H1 (cell line): Measurements from ENCODE around the gene TCERG1L. TPM values are rescaled to one million over a fixed set of nuclear protein-coding genes. Genes with fewer than 3 reads are reported as not detected.
"Not testable (repeated sequence)": the region's sequence is repeated elsewhere in the genome, so short reads cannot be mapped to it uniquely, and the experiment has no call there.

ENCODE experiments used
- CTCF ChIA-PET: fragments of 300-600 bp; sonication (Branson Sonifier 250); formaldehyde crosslinking; loops from one replicate; lab custom pipeline; 2021; ENCODE audit not compliant: partially characterized antibody; lab: Charles Lee
- POLR2A ChIA-PET: fragments of 300-600 bp; sonication (Branson Sonifier 250); formaldehyde crosslinking; loops from one replicate; lab custom pipeline; 2021; ENCODE audit warnings: inconsistent platforms; ENCODE audit not compliant: partially characterized antibody; lab: Charles Lee
- DNase-seq, 2 experiments: peaks; one replicate each; pipeline versions ENCODE4 v3.0.0 to v3.0.0-alpha.2; 2010 to 2022; ENCODE audit warnings: low spot score in 2 of 2, low read depth in 1 of 2, mixed read lengths in 1 of 2
- FAIRE-seq: peaks from 2 replicates; lab custom pipeline; 2011; peaks lifted over from hg19 to GRCh38; lab: Jason Lieb, UNC
- H2AFZ ChIP-seq: 2 replicates; pipeline ENCODE4 v1.8.1; 2012; ENCODE audit warnings: low read length, inconsistent platforms
- H2AK5ac ChIP-seq: 2 replicates; pipeline ENCODE4 v1.6.1; 2013; ENCODE audit warnings: low read depth, low read length
- H2BK120ac ChIP-seq: replicated peaks from 2 replicates; pipeline ENCODE3; 2013; ENCODE audit warnings: low read depth, low read length, inconsistent platforms
- H2BK12ac ChIP-seq: 2 replicates; pipeline ENCODE4 v1.6.1; 2013; ENCODE audit warnings: low read depth, low read length
- H2BK15ac ChIP-seq: 2 replicates; pipeline ENCODE4 v1.6.1; 2013; ENCODE audit warnings: low read length
- H2BK20ac ChIP-seq: 2 replicates; pipeline ENCODE4 v1.6.1; 2013; ENCODE audit warnings: low read length
- H2BK5ac ChIP-seq: 2 replicates; pipeline ENCODE4 v1.6.1; 2013; ENCODE audit warnings: low read depth, low read length
- H3K14ac ChIP-seq: 2 replicates; pipeline ENCODE4 v1.6.1; 2013; ENCODE audit warnings: inconsistent platforms; ENCODE audit not compliant: insufficient read length
- H3K18ac ChIP-seq: 2 replicates; pipeline ENCODE4 v1.6.1; 2013; ENCODE audit warnings: low read length; ENCODE audit errors: extremely low read depth
- H3K23ac ChIP-seq: 2 replicates; pipeline ENCODE4 v1.6.1; 2013; ENCODE audit warnings: inconsistent platforms; ENCODE audit not compliant: insufficient read length
- H3K23me2 ChIP-seq: 2 replicates; pipeline ENCODE4 v1.6.1; 2013; ENCODE audit warnings: low read depth, low read length
- H3K27ac ChIP-seq: 2 replicates; pipeline ENCODE4 v1.6.1; 2011; ENCODE audit warnings: low read depth, low read length, inconsistent platforms
- H3K27me3 ChIP-seq, 4 experiments: replicated peaks in 1 of 4; 1 replicate in 1 of 4; 2 replicates in 3 of 4; pipeline versions ENCODE4 v1.6.1 to v1.8.1; 2011 to 2013; ENCODE audit warnings: low read length in 3 of 4, mild to moderate bottlenecking in 3 of 4, inconsistent platforms in 2 of 4, mixed read lengths in 2 of 4, moderate library complexity in 1 of 4; ENCODE audit not compliant: control insufficient read depth in 3 of 4, insufficient read depth in 3 of 4; ENCODE audit errors: extremely low read depth in 1 of 4
- H3K36me3 ChIP-seq, 4 experiments: 2 replicates each; pipeline versions ENCODE4 v1.6.1 to v1.8.1; 2011 to 2013; ENCODE audit warnings: mild to moderate bottlenecking in 4 of 4, low read length in 3 of 4, moderate library complexity in 2 of 4, control low read depth in 1 of 4, inconsistent platforms in 1 of 4; ENCODE audit not compliant: insufficient read depth in 4 of 4, control insufficient read depth in 2 of 4
- H3K4ac ChIP-seq: replicated peaks from 2 replicates; pipeline ENCODE3; 2013; ENCODE audit warnings: low read length, low read depth, mixed read lengths, inconsistent platforms; ENCODE audit not compliant: insufficient read length
- H3K4me1 ChIP-seq, 4 experiments: replicated peaks in 1 of 4; 1 replicate in 1 of 4; 2 replicates in 3 of 4; pipeline versions ENCODE4 v1.6.1 to v1.8.1; 2011 to 2013; ENCODE audit warnings: low read length in 3 of 4, inconsistent platforms in 2 of 4, mixed read lengths in 1 of 4; ENCODE audit not compliant: insufficient read depth in 4 of 4, control insufficient read depth in 3 of 4
- H3K4me2 ChIP-seq, 2 experiments: 2 replicates each; pipeline versions ENCODE4 v1.6.1 to v1.8.1; 2011 to 2013; ENCODE audit warnings: low read depth in 2 of 2, low read length in 2 of 2, control low read depth in 1 of 2, inconsistent platforms in 1 of 2, mild to moderate bottlenecking in 1 of 2; ENCODE audit not compliant: insufficient read depth in 1 of 2
- H3K4me3 ChIP-seq, 4 experiments: fragments of 200-600, 300-600 bp in 1 of 4; sonication (generic), shearing (Covaris generic), sonication (Bioruptor Twin) in 1 of 4; 2 replicates each; pipeline versions ENCODE4 v1.5.1 to v1.8.1; 2011 to 2016; ENCODE audit warnings: low read length in 4 of 4, low read depth in 3 of 4, control low read depth in 2 of 4, inconsistent platforms in 2 of 4, mild to moderate bottlenecking in 2 of 4, mixed read lengths in 1 of 4, moderate library complexity in 1 of 4; ENCODE audit not compliant: insufficient read depth in 2 of 4; ENCODE audit errors: extremely low read depth in 1 of 4
- H3K56ac ChIP-seq: replicated peaks from 2 replicates; pipeline ENCODE3; 2013; ENCODE audit warnings: low read depth, mild to moderate bottlenecking, mixed read lengths, low read length, inconsistent platforms; ENCODE audit not compliant: insufficient read length
- H3K79me1 ChIP-seq: 2 replicates; pipeline ENCODE4 v1.6.1; 2013; ENCODE audit warnings: low read depth, low read length, control low read depth
- H3K79me2 ChIP-seq, 2 experiments: 2 replicates each; pipeline versions ENCODE4 v1.6.1 to v1.8.1; 2012 to 2013; ENCODE audit warnings: low read length in 2 of 2, mild to moderate bottlenecking in 2 of 2, inconsistent platforms in 1 of 2; ENCODE audit not compliant: insufficient read depth in 2 of 2, control insufficient read depth in 1 of 2
- H3K9ac ChIP-seq, 4 experiments: replicated peaks in 1 of 4; 1 replicate in 1 of 4; 2 replicates in 3 of 4; pipeline versions ENCODE4 v1.6.1 to v1.8.1; 2011 to 2013; ENCODE audit warnings: low read depth in 3 of 4, low read length in 3 of 4, control low read depth in 2 of 4, mild to moderate bottlenecking in 2 of 4, moderate library complexity in 2 of 4, inconsistent platforms in 1 of 4; ENCODE audit errors: extremely low read depth in 1 of 4
- H3K9me3 ChIP-seq, 2 experiments: 2 replicates each; pipeline versions ENCODE4 v1.6.1 to v1.8.1; 2012 to 2013; ENCODE audit warnings: mild to moderate bottlenecking in 2 of 2, moderate library complexity in 2 of 2, control low read depth in 1 of 2, inconsistent platforms in 1 of 2, low read depth in 1 of 2, low read length in 1 of 2, mixed read lengths in 1 of 2; ENCODE audit not compliant: insufficient read depth in 2 of 2
- H4K20me1 ChIP-seq, 2 experiments: replicated peaks in 1 of 2; 2 replicates each; pipeline versions ENCODE3 to v1.8.1; 2011 to 2013; ENCODE audit warnings: inconsistent platforms in 2 of 2, low read length in 2 of 2, mild to moderate bottlenecking in 1 of 2; ENCODE audit not compliant: insufficient read depth in 2 of 2, control insufficient read depth in 1 of 2
- H4K5ac ChIP-seq: 2 replicates; pipeline ENCODE4 v1.6.1; 2013; ENCODE audit warnings: low read length, low read depth, mixed read lengths, inconsistent platforms; ENCODE audit not compliant: insufficient read length
- H4K8ac ChIP-seq: 2 replicates; pipeline ENCODE4 v1.8.0; 2013; ENCODE audit warnings: mild to moderate bottlenecking, moderate library complexity, low read length, inconsistent platforms; ENCODE audit not compliant: insufficient read depth; ENCODE audit errors: extremely low read depth
- H4K91ac ChIP-seq: replicated peaks from 2 replicates; pipeline ENCODE3; 2013; ENCODE audit warnings: low read length, mixed read lengths, inconsistent platforms; ENCODE audit not compliant: insufficient read length
- FOSL1 ChIP-seq: IDR thresholded peaks from 2 replicates; pipeline ENCODE4 v1.6.1; 2011; ENCODE audit warnings: mild to moderate bottlenecking, low read depth, low read length, moderate library complexity; ENCODE audit not compliant: insufficient read depth
- KDM4A ChIP-seq: IDR thresholded peaks from one replicate; pipeline ENCODE4 v1.7.1; 2012; ENCODE audit warnings: low read depth, mild to moderate bottlenecking, moderate library complexity, low read length, inconsistent platforms; ENCODE audit not compliant: severe bottlenecking
- WGBS, 2 experiments: shearing (Covaris generic) in 1 of 2; methylation state at CpG; one replicate each; pipeline versions ENCODE4 v1.1.6 to v1.1.7; 2013 to 2015; ENCODE audit warnings: low lambda C conversion rate in 2 of 2, mixed read lengths in 2 of 2, inconsistent platforms in 1 of 2, low coverage in 1 of 2, missing lambda C conversion rate in 1 of 2; ENCODE audit not compliant: insufficient replicate concordance in 2 of 2, insufficient coverage in 1 of 2, insufficient read length in 1 of 2; ENCODE audit errors: extremely low coverage in 1 of 2, missing lambda C conversion rate in 1 of 2; 5-methylcytosine and 5-hydroxymethylcytosine counted together
- polyA plus RNA-seq, 7 experiments: library from polyadenylated mRNA; depleted of rRNA in 3 of 7; stranded (reverse) in 5 of 7; unstranded in 2 of 7; fragments of >200 nt in 5 of 7; fragments of 200-250 nt in 2 of 7; gene quantifications; 1 replicate in 5 of 7; 2 replicates in 1 of 7; 4 replicates in 1 of 7; pipeline versions ENCODE4 v1.2.1 to v1.2.3, GENCODE V29; 2011 to 2013; ENCODE audit warnings: missing spikeins in 2 of 7, mixed read lengths in 2 of 7
- total RNA-seq: library from RNA; stranded (reverse); fragmentation: NEBNext Ultra II Directional; extraction: Animal tissue kit (Norgen Biotek cat#: 25700); gene quantifications from 2 replicates; pipeline ENCODE4 v1.2.1, GENCODE V29; 2021

TCERG1L gene
- total and polyA plus RNA-seq, 2 of the 8 experiments (the other 6 are each of a cell fraction or from before 2014, with no cell fraction given): 3.9 to 6.9 TPM

GRCh38 chr10:131237991-131238651, 73.4 kb downstream of the TCERG1L start (continued):
- no peak for TF ChIP-seq FOSL1
- TF ChIP-seq KDM4A: no peak

- H2BK5ac ChIP-seq, H4K20me1 ChIP-seq, H3K79me1 ChIP-seq, H3K79me2 ChIP-seq, H3K4ac ChIP-seq, FAIRE-seq, H3K27ac ChIP-seq, H3K23ac ChIP-seq, H3K9me3 ChIP-seq, H4K91ac ChIP-seq, H4K5ac ChIP-seq, CTCF ChIA-PET, DNase-seq, H4K8ac ChIP-seq, H2AFZ ChIP-seq, H2BK20ac ChIP-seq, H3K36me3 ChIP-seq, H2BK15ac ChIP-seq, POLR2A ChIA-PET, H3K18ac ChIP-seq, H2BK120ac ChIP-seq, H3K9ac ChIP-seq, H2AK5ac ChIP-seq, H3K4me2 ChIP-seq, H3K23me2 ChIP-seq, H2BK12ac ChIP-seq, H3K27me3 ChIP-seq, H3K14ac ChIP-seq, H3K4me3 ChIP-seq, H3K56ac ChIP-seq: not testable (repeated sequence)
- H3K4me1 ChIP-seq: peaks cover 0 to 13% (median 5%) of the 10 kb centered on the region in 4 experiments; a peak in 3 of 7 replicates
- WGBS, 2 experiments: 93% methylated on average over 13 of the region's 13 CpGs; no CpG with 5 or more reads in 1 of the 2 experiments
Observed at GRCh38 chr10:131234606-131235005, 76.9 kb downstream of the TCERG1L start.
